ENCODE data around the gene ACYP2.

Gene ACYP2

GRCh38 chr2:54158311-54158710 lies 42.9 kb downstream of the ACYP2 start:
- no peak for DNase-seq (ENCODE audit: low read depth in 2 of 2)

DNA sequence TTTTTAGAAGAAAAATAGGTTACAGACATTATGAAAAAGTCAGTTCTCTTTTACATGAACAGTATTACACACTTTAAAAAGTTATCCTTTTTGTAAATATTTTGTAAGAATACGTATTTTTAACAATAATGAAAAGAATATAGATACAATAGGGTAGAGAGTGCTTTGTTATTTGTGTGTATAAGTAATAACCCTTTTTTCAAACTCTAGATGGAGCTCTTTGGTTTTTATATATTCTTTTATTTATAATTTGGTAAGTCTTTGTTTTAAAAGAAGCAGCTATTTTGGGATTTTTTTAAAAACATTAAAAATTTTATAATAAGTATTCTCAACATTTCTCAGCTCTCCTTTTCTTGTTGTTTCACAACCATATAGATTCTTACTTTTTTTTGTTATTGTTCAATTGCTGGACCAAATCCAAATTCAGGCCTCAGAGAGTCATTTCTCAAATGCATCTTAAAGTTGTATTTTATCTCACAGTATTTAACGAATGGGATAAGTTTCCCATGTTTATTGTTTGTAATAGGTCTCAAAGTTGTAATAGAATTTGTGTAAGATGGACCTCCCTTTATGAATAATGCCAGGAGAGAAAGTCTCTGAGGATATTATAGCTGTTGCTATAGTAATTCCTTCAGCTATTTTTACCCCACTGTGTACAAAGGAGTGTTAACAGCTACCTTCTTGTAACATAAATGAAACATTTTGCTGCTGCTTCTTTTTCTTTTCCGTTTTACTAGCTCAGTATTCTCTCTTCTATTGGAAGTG lies 46.4 kb downstream of the ACYP2 start:
- no peak for DNase-seq (ENCODE audit: low read depth in 2 of 2)

DNA sequence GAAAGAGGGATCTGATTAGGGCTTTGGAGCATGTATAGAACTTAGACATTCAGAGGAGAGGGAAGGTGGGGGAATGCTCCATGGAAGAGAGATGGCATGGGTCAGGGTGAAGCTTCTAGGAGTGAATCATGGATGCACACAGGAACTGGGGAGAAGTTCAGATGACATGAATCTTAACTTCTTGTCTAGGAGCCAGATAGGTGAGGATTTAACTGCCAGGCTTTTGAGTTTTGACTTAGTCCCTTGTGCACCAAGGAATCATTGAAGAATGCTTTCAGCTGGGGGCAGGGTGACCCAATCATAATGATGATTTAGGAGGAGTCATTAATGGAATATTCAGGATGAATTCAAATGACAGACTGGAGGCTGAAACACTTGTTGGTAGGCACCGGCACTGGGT lies 48.7 kb downstream of the ACYP2 start:
- no peak for DNase-seq (ENCODE audit: low read depth in 2 of 2)

DNA sequence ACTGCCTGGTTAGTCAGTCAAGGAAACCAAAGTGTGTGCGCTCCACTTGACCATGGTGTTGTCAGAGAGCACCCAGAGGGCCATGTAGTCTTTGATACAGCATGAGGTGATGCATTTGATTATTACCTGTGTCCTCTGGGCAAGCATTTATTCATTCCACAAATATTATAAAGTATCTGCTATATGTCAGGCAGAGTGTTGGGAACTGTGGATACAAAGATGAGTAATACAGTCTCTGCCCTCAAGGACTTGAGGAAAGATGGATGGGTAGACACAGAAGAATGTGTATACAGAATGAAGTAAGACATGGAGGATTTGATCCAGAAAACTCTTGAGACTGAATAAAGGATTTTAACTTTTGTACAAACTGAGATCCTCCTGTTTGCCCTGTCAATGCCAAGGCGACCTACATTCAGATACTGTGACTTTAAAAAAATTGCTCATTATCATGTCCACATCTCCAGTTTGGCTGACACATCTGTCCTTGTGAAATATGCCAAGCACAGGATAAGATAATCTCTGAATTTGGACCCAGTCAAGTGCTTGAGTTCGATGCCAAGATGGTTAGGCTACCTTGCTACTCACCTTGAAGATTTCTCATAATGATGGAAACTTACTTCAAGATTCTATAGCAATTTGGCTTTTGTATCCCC lies 50.8 kb downstream of the ACYP2 start:
- DNase-seq (ENCODE audit: low read depth in 2 of 2): no peak

GRCh38 chr2:54176577-54176976 lies 61.2 kb downstream of the ACYP2 start:
- DNase-seq (ENCODE audit: low read depth in 2 of 2): no peak

DNA sequence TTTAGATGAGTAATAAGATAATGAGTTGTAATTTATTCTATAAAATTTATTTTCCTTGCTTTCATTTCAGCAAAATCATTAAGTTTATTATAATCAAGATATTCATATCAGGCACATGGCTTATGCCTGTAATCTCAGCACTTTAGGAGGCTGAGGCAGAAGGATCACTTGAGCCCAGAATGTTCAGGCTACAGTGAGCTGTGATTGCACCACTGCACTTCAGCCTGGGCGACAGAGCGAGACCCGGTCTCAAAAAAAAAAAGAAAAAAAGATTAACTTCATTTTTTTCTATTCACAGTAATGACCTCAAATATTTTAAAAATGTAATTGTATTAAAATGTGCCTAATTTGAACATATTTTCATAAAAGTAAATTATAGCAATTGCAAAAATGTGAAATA lies 67.9 kb downstream of the ACYP2 start:
- no peak for DNase-seq (ENCODE audit: low read depth in 2 of 2)

DNA sequence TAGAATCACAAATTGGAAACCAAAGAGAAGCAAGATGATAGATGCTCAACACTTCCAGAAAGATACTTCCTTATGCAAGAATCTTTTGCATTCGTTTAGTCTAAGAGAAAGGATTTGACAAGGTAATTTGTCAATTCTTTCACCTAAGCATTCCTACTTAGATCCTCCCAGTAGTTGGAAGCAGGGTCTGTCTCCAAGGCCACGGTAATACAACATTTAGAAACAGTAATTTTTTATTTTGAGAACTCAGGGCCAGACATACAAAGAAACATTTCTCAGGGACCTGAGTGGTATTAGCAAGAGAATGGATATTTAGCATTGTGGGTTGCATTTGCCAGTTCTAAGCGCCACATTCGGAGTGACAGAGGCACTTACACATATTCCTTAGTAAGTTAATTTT lies 68.6 kb downstream of the ACYP2 start:
- no peak for DNase-seq (ENCODE audit: low read depth in 2 of 2)

GRCh38 chr2:54185105-54185504 lies 69.7 kb downstream of the ACYP2 start:
- DNase-seq (ENCODE audit: low read depth in 2 of 2): no peak

DNA sequence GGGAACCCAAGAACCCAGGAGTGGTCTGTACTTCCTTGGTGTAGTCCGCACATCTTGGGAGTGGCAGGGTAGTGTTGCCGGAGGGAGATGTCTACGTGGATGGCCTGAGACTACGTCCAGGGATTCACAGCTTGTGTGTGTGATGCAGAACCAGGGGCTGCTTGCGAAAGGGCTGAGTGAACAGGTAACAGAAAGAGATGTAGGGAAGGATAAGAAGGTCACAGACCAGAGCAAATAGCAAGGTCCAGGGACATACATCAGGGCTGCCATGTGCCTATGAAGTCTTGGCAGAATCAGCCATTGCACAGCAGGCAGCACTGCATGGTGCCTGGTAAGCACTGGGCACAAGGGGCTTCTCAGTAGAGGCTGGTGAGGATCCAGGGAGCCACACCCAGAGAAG lies 71.9 kb downstream of the ACYP2 start:
- no peak for DNase-seq (ENCODE audit: low read depth in 2 of 2)

DNA sequence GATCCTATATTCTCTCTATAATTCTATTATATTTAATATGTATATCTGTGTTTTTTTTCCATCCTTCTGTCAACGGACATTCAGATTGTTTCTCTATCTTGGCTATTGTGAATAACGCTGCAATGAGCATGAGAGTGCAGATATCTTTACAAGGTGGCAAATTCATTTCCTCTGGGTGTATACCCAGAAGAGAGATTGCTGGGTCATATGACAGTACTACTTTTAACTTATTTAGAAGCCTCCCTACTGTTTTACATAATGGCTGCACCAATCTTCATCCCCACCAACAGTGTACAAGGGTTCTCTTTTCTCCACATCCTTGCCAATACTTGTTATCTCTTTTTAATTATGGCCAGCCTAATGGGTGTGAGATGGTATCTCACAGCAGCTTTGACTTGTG lies 74.1 kb downstream of the ACYP2 start:
- DNase-seq (ENCODE audit: low read depth in 2 of 2): no peak

GRCh38 chr2:54191361-54192135 lies 76.1 kb downstream of the ACYP2 start:
- no peak for DNase-seq (ENCODE audit: low read depth in 2 of 2)

GRCh38 chr2:54194761-54195750 lies 79.6 kb downstream of the ACYP2 start:
- DNase-seq (ENCODE audit: low read depth in 2 of 2): no peak

GRCh38 chr2:54196646-54197045 lies 81.2 kb downstream of the ACYP2 start:
- no peak for DNase-seq (ENCODE audit: low read depth in 2 of 2)

DNA sequence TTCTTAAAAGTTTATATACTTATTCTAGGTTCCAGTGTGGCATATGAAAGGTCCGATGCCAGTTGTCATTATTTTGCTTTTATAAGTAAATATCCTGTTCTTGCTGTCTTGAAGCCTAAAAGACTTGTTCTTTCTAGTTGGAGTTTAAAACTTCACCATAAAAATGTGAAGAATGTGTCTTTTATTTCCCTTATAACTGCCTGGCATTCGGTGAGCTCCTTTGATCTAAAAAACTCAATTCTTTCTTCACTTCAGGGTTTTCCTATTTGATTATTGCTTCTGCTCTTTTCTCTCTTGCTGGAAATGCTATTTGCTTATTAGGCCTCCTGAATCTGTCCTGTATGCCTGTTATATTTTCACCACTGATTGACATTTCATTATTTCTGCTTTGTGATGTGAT lies 89.1 kb downstream of the ACYP2 start:
- no peak for DNase-seq (ENCODE audit: low read depth in 2 of 2)

- DNase-seq (ENCODE audit: low read depth in 2 of 2): no peak
Observed at GRCh38 chr2:54206596-54206995, 91.2 kb downstream of the ACYP2 start.

- DNase-seq (ENCODE audit: low read depth in 2 of 2): no peak
Observed at GRCh38 chr2:54207666-54208195, 92.3 kb downstream of the ACYP2 start.

DNA sequence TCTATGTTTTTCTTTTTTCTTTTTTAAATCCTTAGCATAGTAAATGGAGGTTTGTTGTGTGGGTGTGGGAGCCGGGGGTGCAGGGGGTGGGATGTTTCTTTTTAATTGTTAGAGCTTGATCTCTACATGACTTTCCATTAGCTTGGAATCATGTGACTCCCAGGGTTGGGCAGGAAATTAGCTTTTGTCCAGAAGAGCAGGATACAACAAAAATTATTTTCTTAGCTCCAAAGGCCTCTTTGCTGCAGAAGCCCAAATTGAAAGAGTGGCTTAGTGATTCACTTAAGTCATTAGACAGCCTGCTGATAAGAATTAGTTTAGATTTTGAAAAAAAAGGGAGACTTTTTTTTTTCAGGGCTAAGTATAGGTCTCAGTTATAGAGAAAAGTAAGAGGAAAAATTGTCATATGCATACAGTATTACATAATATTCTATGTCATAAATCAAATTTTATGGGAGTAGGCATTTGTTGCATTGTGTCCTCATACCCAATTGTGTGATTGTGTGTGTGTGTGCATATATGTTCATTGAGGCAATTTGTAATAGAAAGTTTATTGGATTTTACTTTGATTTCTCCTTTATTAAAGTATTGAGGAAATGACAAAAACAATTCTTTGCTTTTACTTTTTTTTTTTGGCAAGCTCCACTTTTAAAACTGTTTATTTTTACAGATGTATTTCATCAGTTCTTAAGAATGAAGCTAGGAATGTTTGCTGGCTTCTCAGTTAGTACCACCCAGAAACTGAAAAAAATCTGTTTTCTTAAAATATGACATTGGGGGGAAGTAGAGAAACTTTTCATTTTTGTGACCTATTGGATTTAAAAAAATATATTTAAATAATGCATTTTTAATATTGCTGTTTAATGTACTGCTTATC lies 93.2 kb downstream of the ACYP2 start:
- DNase-seq (ENCODE audit: low read depth in 2 of 2): no peak

- DNase-seq (ENCODE audit: low read depth in 2 of 2): no peak
Observed at GRCh38 chr2:54209379-54209778, 94.0 kb downstream of the ACYP2 start.

DNA sequence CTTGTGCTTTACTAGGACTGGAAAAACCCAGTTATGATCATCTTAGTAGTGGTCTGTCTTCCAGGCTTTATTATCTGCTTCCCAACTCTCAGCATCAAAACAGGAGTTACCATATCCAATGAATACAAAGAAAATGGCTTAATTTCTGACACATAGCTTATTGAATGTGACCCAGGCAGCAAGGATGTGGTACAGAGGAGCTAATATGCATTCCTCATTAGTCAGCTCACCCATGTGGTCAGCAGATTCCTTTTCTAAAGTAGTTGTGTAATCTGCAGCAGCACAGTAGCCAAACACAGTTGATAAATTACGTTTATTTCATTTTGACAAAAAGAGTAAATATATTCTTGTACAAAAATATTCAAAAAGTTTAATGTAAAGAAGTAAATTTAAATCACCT lies 97.0 kb downstream of the ACYP2 start:
- DNase-seq (ENCODE audit: low read depth in 2 of 2): no peak

- no peak for DNase-seq (ENCODE audit: low read depth in 2 of 2)
Observed at GRCh38 chr2:54213082-54213481, 97.7 kb downstream of the ACYP2 start.

Measured in stimulated activated CD4-positive, alpha-beta T cell treated with anti-CD3 and anti-CD28 coated beads, Interleukin-12 subunit alpha, Interleukin-12 subunit beta, amount 100 ng/mL, for 24 hours (primary cell).